Activated T-cell treated with anti-CD3 and anti-CD28 coated beads for 48 hours (primary cell): Measurements from ENCODE around the gene MED12L.
"Not testable (repeated sequence)": the region's sequence is repeated elsewhere in the genome, so short reads cannot be mapped to it uniquely, and the experiment has no call there.

ENCODE experiments used
- DNase-seq: peaks from one replicate; pipeline ENCODE4 v3.0.0-alpha.2; 2020; ENCODE audit warnings: low read depth

The MED12L gene

DNA sequence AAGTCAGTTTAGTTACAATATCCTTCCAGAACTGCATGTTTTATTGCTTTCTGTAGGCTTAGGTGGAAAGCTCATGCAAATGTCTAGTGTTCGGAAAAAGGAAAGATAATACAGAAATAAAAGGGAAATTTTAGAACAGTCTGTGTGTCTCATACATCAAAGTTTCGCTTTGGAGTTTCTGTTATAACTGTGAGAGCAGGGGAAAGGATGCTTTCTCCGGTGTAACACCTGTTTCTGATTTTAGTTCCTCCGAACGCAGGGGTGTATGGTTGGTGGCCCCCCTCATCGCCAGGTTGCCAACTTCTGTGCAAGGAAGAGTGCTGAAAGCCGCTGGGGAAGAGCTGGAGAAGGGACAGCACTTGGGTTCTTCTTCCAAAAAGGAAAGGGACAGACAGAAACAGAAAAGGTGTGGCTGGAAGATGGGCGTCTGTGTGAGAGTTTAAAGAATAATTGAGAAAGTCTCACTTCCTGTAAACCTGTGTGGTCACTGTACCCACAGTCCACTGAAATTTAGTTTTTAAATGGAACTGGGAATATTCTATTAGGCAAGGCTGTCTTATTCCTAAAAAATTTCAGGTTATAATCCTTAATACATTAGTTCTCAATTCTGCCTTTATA is 292.4 kb downstream of the MED12L start:
- DNase-seq = no peak

DNA sequence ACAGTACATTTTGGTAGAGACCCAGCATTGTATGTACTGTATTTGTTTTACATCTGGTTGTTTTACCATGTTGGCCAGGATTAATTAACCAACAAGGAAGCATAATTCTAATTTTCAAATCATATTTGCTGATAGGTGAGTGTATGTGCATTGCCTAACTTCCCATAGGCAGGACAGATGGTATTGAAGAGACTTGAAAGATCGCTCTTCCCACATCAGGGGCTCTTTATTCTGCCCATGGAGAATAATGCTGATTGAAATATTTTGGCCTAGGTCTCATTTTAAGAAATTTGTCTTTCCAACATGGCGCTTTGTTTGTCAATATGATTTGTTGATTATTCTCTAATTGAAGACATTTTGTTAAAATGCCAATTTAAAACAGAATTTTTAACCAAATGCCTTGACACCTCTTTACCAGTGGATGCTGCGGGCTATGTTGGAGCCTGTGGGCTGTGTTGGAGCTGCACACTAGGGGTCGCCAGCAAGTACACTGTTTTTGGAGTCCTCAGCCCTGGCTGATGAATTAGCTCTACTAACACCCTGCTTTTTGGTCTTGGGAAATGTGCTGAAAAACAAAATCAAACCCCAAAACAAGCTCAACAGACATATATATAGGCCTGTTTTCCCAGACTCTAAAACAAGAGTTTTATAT is 293.7 kb downstream of the MED12L start:
- peak; percentile 3 for DNase-seq

DNA sequence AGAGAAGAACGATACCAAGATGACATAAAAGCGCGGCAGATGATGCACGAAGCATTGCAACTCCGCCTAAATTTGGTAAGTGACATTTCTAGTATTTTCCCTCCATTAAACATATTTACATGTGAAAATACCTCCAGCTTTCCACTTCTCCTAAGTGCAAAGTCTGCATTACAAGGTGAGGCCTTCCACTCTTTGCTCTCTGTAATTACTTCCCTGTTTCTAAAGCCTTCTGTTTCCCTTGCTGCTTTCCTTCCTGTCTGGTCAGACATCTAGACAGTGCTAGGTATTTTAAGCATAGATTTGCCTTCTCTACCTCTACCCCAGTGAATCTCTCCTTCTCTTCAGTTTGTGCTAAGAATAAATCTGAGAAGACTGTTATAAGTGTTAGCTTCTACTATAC is 297.2 kb downstream of the MED12L start:
- DNase-seq = no peak

DNA sequence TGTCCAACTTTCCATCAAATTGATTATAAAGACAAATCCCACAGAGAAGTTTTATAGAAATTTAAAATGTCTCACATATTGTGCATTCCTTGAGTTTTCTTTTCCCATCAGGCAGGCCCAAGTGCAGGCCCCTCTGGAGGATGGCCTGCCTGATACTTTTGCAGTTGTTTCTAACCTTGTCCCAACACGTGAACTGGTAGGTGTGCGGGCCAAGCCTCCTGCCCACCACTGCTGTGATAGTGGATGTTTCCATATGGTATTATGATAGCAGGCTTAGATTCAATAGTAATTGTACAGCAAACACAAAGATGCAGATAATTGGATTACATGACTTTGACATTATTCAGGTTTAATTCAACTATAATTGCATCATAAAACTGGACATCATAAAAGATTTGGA is 297.6 kb downstream of the MED12L start:
- no peak for DNase-seq

DNA sequence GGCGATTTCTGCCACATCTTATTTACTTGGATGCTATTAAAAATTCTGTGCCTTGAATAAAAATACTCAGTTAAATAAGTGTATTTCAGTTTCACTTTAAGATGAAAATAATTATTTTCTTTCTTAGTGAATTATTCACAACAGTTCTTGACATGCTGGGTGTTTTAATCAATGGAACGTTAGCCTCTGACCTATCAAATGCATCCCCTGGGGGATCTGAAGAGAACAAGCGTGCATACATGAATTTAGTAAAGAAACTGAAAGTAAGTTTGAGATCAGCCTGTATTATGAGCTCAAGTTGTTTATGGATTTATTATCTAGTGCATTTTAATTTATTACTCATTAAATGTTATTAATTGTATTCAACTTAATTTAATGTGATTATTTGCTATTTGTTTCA is 298.5 kb downstream of the MED12L start:
- DNase-seq = no peak

DNA sequence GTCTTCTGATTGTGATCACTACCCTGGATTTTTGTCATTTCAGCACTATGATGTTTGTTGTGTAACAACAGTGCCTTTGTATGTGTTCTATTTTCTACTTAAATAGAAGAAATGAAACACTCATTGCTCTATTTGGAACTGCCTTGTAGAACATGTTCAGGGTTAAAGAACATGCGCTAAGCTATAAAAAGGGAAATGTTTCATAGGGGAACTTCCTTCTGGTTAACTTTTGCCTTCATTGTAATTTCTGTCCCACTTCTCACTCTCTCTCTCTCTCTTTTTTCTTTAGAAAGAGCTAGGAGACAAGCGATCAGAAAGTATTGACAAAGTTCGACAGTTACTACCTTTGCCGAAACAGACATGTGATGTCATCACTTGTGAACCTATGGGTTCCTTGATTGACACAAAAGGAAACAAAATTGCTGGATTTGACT is 299.3 kb downstream of the MED12L start, which contains the start of gene P2RY12:
Gene P2RY12, minus strand, starts transcription at position 13 of the 434 bp plus-strand sequence. CDS start 45,908 bp downstream, outside the sequence.
- DNase-seq = no peak

DNA sequence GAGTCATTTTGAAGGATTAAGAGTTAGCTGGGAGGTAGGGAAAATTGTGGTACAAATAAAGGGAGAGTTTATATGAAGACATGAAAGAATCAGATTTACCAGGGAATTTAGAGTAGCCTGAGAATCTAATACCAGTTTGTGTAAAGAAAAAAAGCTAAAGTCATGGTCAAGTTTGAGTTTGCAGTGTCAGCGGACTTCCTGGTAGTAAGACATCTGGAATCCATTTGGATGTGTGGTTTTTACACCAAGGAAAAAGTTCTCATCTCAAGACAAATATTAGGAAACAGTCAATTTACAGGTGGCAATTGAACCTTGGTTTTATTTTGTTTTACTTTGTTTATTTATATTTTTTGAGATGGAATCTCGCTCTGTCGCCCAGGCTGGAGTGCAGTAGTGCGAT is 300.6 kb downstream of the MED12L start:
- no peak for DNase-seq

DNA sequence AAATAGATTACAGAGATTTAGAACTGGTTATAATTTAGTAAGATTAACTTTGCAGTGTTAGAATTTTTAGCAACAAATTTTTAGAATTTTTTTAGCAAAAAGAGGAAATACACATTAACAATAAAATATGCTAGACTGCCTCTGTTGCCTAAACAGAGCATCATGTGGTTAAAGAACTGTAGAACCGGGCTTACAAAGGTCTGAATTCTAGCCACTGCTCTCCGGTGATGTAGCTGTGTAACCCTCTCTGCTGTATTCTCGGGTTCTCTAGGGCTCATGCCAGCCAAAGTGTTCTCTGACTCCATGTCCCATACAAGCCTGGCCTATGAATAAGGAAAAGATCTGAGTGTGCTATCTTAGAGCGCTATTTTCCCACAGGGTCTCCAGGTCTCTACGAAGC is 302.0 kb downstream of the MED12L start:
- no peak for DNase-seq

DNA sequence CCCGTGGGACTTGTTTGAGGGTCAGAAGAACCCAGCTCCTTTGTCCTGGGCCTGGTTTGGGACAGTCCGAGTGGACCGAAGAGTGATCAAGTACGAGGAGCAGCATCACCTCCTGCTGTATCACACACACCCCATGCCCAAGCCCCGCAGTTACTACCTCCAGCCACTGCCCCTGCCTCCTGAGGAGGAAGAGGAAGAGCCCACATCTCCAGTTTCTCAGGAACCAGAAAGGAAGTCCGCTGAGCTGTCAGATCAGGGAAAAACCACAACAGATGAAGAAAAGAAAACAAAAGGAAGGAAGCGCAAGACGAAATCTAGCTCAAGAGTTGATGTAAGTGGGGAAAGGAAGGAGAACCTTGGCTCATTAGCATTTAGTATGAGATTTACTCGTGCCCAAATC is 302.4 kb downstream of the MED12L start:
- DNase-seq = no peak

DNA sequence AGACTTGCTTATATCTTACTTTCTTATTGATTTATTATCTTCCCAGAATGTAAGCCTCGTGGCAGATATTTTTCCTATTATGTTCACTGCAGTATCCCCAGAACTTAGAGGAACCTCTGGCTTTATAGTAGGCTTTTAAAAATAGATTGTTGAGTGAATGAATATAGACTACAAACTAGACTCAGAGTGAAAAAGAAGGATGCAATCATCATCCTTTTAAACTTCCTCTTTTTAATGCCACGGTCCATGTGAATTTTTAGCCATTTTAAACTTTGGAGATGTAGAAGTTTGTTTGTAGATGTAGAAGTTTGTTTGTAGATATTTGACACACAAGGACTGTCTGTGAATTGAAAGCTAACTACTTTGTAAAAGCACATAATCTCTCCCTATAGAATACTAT is 306.3 kb downstream of the MED12L start:
- no peak for DNase-seq

DNA sequence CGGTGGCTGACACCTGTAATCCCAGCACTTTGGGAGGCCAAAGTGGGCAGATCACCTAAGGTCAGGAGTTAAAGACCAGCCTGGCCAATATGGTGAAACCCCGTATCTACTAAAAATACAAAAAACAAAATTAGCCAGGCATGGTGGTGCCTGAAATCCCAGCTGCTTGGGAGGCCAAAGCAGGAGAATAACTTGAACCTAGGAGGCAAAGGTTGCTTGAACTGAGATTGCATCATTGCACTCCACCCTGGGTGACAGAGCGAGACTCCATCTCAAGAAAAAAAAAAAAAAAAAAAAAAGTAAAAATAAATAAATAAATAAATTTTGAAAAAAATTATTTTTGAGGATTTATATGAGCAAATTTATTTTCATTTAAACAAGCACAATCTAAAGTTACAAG is 306.7 kb downstream of the MED12L start:
- DNase-seq = not testable (repeated sequence)

DNA sequence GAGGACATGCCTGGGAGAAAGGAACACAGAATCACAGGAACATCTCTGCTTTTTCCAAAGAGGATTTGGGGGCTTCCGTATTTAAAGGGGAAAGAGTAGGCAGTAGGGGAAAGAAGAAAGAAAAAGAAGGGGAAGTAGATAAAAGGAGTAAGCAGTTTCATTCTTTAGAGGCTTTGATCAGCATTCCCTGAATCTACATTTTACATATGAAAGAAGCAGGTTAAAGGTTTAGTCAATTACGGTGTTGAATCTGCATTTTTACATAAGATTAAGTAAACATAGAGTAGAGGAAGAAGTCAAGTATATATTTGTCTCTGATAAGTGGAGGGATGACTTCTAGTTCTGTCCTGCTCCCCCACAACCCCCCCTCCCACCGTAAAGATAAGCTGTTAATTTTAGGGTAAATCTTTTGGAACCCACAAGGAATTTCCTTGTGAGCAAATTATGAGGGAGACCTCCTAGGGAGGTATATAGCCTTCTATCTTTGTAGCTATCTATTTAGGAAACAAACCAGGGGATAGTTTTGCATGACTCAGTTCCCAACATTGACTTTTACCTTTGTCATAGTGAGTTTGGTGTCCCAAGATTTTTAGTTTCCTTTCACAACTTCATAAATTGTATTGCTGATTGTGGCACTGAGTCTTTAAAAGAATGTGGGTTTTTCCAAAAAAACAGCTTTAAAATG is 307.8 kb downstream of the MED12L start:
- DNase-seq = no peak

DNA sequence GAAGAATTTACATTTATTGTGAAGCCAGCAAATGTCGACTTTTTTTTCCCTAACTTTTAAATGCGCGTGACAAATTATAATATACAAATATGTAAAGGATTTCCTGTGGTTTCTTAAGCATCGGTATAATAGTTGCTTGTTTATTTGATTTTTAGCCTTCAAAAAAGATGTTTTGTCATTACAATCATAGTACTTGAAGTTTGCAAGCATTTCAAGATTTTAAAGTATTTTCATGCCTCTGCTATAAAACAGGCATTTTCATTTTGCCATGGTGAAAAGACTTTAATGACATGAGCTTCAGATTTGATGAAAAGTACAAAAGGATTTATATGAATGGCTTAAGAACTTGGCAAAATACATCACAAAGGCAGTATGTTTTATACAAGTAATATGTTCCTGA is 308.5 kb downstream of the MED12L start:
- no peak for DNase-seq

DNA sequence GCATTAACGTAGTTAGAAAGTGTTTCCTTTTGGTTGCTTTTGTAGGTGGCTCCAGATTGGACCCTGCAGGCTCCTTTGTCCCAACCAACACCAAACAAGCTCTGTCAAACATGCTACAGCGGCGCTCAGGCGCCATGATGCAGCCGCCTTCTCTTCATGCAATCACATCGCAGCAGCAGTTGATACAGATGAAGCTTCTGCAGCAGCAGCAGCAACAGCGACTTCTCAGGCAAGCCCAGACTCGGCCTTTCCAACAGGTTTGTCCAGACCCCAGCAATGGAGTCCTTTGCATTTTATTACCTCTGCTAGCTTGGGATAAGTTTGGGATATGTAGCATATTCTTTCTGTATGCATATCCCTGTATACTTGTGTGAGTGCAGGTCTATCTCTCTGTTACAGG is 309.1 kb downstream of the MED12L start:
- no peak for DNase-seq

DNA sequence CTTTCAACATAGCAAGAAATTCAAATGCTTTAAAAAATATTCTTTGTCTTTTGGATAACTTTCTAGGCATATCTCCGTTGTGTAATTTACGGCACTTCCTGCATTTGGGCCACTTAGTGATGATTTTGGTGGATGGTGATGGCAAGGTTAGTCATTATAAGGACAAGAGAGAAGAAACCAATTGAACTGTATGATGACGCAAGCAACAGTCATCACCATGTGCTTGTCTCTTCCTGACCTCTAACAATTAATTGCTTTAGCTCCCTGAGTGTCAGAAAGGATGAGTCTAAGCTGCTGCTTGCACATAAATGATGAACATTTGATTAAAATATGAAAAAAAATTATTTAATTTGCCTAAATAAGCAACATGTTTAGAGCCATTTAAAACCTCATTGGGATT is 310.3 kb downstream of the MED12L start:
- DNase-seq = no peak

DNA sequence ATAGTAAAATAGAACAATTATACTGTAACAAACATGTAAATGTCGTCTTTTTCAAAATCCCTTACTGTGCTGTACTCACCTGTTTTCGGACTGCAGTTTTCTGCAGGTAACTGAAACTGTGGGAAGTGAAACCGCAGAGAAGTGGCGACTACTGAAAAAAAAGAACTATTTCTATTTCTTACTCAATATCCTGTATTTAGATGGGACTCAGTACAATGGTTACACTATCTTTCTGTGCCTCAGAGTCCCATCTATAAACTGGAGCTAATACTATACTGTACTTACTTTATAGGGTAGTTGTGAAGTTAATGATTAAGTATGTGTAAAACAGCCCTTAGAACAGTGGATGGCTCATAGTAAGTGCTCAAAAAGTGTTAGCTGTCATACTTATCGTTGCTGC is 313.4 kb downstream of the MED12L start:
- DNase-seq = no peak

DNA sequence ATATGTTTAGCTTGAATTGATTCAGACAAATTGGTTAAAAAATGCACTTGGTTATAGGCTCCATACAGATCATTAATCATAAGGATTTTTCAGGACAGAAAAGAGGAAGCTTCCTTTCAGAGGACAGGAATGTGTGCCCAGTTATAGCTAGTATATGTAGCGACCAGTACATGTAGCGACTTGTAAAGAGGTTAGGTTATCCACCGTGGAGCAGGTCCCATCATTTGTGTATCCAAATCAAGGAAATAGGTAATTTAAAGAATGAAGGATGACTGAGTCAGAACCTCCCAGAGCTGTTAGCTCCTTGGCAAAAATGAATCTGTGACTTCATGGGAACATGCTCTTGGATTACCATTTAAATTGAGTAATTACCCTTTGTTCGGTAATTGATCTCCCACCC is 314.9 kb downstream of the MED12L start:
- DNase-seq = no peak

DNA sequence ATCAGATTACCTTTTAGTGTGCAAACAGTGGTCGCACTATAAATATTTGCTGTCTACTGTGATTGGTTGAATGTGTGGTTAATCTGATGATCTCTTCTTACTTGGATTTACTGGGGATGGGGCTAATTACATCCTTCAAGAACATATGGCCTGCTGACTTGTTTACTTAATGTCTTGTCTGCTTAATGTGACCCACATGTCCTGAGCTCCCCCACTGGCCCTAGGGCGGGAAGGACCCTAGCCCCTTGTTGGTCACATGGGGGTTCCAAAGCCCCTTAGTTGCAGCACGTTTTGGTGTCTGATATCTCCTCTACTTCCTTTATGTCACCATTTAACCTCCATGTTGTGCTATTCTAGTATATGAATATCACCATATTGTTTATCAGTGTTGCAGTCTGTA is 316.9 kb downstream of the MED12L start:
- no peak for DNase-seq

DNA sequence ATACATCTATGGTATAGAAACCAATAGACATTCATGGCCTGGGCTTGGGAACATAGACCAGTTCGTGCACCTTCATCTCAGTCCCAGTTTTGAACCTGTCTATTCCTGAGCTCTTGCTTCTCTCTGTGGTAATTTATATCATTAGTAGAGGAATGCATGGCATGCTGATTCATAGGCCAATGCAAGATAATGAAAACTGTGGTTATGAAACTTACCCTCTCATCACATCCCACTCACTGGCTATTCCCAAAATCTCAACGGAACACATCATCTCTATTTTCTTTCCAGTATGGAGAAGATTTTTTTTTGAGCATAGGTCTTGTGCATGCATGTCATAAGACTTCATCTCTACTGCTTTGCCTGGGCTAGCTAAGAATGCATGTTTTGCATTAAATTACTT is 317.8 kb downstream of the MED12L start:
- DNase-seq = no peak

DNA sequence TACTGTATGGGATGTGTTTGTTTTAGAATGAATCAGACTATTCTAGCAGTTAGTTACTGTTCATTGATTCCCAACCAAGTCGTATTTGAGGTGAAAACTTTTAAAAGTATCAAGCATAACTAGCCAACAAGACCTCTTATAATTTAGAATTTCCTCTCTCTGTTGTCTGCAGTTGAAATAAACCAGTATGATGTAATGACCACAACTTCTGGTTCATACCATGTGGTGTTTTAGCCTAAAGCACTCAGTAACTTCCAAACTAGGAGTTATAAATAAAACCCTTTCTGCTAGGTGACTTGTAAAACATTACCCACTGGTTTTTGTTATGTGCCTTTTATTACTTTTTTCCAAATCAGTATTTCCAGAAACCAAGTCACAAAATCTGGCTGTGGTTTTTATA is 318.9 kb downstream of the MED12L start:
- no peak for DNase-seq

DNA sequence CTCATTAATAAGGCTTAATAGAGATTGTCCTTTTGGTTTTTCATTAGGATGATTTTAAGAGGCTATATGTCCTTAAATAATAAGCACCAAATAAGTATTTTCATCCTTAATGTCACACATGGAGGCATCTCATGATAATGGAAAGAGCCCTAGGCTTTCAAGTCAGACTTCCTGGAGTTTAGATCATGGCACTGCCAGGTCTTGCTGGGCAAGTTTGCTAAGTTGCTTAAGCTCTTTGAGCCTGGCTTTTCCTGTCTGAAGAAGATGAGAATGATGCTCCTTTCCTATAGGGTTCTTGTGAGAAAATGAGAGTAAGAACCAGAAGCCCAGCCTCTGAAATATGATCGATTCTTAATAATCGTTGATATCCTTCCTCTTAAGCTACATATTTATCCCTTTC is 322.5 kb downstream of the MED12L start:
- no peak for DNase-seq

DNA sequence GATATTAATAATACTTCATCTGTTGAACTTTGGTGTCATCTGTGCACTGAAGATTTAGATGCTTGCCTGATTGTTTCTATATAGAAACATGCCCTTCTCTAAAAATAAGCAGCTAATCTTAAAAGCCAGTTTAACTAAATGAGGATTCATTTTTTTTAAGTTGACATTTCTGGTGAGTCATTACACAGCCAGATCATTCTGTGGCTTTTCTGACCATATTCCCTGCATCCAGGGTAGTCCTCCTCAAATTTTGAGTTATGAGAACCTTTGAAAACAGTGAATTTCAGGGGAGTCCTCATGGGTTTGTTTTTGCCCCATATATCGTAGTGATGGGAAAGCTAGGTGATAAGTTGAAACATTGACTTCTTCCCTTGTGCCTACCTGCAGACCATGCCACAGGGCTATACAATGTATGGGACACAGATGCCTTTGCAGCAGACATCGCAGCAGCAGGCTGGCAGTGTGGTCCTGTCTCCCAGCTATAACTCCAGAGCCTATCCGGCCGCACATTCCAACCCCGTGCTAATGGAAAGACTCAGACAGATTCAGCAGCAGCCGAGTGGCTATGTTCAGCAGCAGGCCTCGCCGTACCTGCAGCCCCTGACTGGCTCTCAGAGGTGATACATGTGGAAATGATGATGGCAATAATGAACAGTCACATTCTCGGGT is 325.6 kb downstream of the MED12L start:
- no peak for DNase-seq

DNA sequence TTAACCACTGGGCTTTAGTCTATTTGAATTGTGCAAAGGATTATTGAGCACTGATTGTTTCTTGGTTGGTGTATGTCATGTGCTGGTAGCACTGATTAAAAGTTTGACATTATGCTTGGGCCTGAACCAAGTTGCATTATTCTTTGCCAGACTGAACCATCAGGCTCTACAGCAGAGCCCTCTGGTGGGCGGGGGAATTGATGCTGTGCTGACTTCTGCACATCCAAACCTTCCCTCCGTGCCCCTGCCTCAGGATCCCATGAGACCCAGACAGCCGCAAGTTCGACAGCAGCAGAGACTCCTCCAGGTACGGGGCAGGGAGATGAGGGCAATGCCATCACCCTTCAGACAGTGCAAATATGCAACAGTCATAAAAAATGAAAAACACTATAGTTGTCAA is 327.5 kb downstream of the MED12L start:
- no peak for DNase-seq
